Umbilical cord (tissue), 2 donors: Measurements from ENCODE around the gene CDK5RAP3. TPM values are rescaled to one million over a fixed set of nuclear protein-coding genes. Genes with fewer than 3 reads are reported as not detected.
A peak's percentile ranks its signal among the peaks of the same experiment; 100 is the strongest.

Source experiments
- DNase-seq: peaks from one replicate; pipeline ENCODE4 v3.0.0-alpha.2; 2015; ENCODE audit warnings: low spot score
- total RNA-seq: library from RNA; depleted of rRNA; stranded (reverse); fragments of >200 nt; gene quantifications from one replicate; pipeline ENCODE4 v1.2.3, GENCODE V29; 2014; ENCODE audit warnings: low replicate concordance; ENCODE audit not compliant: insufficient read depth

CDK5RAP3 gene
- total RNA-seq, 1 donor from 2014 or later = 30.1 TPM

DNA sequence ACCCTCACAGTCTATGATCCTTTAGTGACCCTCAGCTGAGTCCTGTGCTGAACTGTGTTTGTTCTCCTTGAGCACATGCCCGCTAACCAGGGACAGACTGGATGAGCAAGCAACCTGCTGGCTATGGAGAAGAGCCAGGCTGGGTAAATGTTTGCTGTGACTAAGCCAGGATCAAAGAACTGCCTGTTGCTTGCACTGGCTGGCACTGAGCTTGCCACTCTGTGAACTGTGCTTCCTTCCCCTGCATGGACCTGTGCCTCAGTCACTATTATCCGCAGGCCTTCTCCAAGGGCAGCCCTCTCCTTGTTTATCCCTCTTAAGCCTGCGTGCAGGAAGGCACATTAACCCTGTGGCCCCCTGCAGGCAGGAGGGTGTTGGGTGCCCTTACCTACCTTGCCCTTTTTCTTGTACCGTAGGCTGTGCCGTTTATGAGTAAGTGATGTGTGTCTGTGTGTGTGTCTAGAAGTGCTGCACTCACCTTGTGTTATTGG lies 22.2 kb upstream of the CDK5RAP3 start:
- no peak for DNase-seq

GRCh38 chr17:47949197-47949759 lies 21.6 kb upstream of the CDK5RAP3 start:
- peak; percentile 87 for DNase-seq

DNA sequence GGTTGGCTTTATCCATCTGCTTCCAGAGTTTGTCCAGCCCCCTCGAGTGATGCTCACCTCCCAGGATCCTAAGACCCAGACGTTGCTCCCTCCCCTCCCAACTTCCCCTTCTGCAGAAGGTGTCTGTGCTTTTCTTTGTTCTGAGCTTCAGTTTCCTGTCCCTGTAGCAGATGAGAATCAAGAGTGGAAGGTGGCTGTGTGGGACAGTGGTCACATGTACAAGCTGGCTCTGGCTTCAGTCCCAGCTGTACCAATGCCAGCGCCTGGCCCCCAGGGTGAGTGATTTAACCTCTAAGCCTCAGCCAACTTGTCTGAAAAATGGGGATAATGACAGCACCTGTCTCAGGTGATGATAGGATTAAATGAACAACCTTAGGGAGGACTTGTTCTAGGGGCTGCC lies 21.0 kb upstream of the CDK5RAP3 start:
- no peak for DNase-seq

GRCh38 chr17:47950448-47950847 lies 20.5 kb upstream of the CDK5RAP3 start:
- DNase-seq = no peak

DNA sequence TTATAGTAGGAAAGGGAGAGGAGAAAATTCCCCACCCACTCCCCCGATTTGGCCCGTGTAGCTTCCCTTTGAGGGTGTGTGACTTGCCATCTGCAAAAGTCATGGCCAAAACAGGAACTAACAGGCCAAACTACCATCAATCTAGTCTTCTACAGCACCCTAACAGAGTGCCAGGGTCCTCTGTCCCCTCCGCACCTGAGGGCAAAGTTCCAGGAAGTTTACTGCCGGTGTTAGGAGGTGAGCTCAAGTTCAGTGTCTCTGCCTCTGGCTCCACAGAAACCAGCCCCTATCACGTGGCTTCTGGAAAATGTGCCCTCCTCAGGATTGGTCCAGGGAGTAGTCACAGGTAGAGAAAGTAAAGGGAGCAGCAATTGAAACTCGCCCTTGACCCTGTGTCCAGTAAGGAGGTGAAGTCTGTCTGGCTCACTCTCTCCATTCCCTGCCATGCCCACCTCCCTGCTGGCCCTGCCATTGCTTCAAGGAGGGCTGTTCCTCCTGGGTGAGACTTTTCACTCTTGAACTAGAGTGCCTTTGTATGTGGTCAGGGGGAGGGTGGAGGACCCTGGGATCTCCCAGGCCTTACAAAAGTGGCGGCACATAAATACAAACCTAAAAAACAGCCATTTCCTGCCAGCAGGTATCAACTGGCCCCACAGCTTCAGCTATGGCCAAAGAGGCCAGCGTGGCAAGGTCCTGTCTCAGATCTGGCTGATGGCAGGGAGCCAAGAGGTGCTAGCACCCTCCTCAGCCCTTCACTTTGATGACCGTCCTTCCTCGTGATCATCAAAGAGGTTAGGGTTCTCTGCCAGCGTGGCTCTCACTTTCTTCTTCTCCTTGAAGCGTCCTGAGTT lies 18.5 kb upstream of the CDK5RAP3 start:
- DNase-seq = no peak

- DNase-seq = no peak
Measured at GRCh38 chr17:47953909-47954308, 17.0 kb upstream of the CDK5RAP3 start.

GRCh38 chr17:47955497-47956461 lies 15.1 kb upstream of the CDK5RAP3 start:
- DNase-seq = no peak

DNA sequence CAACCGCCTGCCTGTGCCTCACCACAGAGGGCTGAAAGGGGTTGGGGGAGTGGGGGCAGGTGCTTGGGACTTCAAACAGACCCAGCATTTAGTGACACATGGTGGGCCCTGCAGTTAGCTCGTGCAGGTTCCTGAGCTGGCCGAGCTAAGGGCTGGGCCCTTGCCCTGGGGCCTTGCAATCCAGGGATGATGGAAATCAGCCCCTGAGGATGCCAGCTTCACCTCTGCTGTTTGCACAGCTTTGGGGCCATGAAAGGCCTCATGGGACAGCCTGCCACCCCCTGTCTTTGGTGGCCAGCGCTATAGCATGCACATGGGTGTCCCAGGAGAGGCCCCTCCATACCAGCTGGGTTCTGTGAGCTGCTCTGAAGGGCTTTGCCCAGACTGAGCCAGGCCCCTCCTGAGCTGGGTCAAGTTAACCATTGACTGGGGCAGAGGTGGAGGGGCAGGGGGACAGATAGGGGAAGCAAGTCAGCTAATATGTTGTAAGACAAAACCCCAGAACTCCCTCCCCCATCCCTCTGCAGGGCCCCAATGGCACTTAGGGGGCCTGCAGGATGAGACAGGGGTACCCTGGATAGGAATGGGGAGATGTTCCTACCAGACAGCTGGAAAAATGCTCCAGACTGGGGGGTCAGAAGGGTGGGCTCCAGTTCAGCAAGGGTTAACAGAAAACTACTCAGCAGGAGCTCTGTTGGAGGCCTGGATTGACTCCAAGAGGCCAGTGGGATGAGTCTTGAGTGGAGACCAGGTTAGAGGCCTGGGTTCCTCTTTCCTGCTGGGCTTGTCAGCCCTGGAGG lies 13.9 kb upstream of the CDK5RAP3 start:
- DNase-seq = no peak

DNA sequence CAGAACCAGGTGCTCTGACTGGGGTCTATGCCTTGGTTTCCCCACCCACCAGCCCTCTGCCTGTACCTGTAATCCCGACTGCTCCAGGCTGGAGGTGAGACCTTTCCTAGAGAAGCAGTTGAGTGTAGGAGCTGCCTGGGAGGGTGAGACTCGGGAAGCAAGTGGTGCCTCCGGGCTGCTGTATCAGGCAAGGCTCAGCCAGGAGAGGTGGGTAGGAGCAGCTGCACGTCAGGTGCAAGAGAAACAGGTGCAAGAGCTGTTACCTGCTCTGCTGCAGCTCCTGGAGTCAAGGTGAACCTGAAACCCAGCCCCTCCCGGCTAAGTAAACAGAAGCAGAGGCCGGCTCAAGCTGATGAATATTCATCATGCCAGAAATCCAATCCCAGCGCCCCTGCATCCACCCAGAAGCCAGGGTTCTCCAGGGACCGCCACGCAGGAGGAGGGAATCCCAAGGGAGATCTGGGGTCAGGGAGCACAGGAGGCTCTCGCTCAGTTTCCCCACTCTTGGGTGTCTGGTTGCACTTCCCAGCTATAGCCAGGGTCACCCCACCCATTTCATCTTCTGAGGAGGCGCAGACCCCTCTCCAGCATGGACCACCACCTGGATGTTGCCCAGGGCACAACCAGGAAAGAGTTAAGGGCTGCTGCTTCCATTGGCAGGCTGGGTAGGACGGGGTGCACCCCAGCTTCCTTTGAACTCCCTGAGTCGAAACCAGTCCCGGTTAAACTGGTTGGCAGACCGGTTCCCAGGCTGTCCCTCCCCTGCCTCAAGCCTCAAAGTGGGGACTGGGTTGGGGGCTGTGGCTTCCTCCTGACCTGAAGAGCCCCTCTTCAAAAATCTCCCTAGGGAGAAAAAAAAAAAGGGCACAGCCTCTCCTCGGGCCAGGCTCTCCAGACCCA lies 13.1 kb upstream of the CDK5RAP3 start, which contains the start of gene PRR15L:
Gene PRR15L (minus strand): TSS at position 293 of the 900 bp plus-strand sequence. CDS start 4,649 bp downstream, outside the sequence.
- DNase-seq = peak; percentile 40

- no peak for DNase-seq
Measured at GRCh38 chr17:47959825-47960655, 10.9 kb upstream of the CDK5RAP3 start.

DNA sequence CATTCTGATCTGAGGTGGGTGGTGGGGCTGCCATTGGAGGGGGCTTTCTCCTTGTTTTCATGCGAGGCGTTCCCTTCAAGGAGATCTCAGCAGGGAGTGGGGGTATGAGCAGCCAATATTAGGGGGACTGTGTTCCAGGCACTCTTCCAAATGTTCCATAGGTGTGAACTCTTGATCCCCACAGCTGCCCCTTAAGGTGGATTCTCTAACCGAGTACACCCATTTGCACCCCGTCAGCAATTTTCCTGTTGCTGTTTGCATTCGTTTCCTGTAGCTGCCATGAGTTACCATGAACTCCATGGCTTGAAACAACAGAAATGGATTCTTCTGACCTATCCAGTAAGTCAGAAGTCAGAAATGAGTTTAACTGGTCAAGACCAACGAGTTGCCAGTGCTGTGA lies 9.5 kb upstream of the CDK5RAP3 start:
- DNase-seq = no peak

GRCh38 chr17:47962901-47963300 lies 8.0 kb upstream of the CDK5RAP3 start:
- no peak for DNase-seq

- no peak for DNase-seq
Measured at GRCh38 chr17:47964856-47965255, 6.1 kb upstream of the CDK5RAP3 start.

DNA sequence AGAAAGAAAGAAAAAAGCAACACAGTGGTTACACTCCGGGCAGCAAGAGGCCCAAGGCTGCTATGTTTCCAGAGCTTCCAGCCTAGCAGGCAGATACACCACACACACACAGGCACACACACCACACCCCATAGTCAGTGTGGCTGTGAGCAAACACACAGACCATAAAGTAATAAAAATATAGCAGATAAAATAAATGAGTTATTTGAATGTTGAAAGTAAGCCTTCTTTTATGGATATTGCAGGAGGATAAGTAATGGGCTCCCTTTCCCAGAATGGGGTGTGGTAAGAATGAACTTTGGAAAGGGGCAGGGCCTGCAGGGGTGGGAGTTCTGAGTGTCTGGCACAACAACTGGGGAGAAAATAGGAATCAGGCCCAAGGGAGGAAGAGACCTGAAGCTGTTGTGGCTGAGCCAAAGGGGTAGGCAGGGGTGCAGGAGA lies 4.8 kb upstream of the CDK5RAP3 start:
- peak; percentile 95 for DNase-seq

DNA sequence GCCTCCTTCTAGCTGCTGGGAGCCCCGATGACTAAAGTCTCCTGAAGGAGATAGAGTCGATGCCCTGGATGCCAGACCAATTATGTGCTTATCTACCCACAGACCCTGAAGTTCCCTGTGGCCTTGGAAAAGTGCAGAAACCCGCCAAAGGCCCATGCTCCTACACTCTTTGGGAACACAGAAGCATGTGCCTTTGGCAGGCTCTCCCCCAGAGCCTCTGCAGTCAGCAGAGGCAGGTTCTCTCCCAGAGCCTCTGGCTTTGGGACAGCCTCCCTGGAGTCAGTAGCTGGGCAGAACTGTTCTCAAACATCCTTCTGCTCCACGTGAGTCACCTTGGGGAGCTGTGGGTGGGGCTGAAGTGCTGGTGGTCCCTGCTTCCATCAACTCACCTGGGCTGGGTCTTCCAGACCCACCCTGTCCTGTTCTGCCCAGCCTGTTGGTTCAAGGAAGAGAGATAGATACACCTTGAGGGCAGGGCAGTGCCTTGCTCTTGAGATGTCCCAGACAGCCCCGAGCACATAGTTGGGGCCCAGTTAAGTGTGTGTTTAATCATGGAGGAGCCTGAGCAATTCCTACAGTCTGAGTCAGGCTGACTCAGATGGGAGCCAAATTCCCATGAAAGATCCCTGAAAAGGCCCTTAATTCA lies 3.2 kb upstream of the CDK5RAP3 start:
- DNase-seq = peak; percentile 82

- no peak for DNase-seq
Measured at GRCh38 chr17:47968836-47969235, 2.1 kb upstream of the CDK5RAP3 start.

GRCh38 chr17:47969930-47970724 lies 786 bp upstream of the CDK5RAP3 start:
- DNase-seq = peak; percentile 81
